Measurements from ENCODE around the gene POLE.

The POLE gene

GRCh38 chr12:132621657-132622435, 65.3 kb downstream of the POLE start:
- Mint-ChIP-seq H3K4me1 (peaks cover 17% of the 10 kb centered on the region), H3K27ac (peak overlapping the region in 1 of 2 donors; percentile 34), H3K4me3 (no peak overlapping the region), H3K9me3 (peaks cover 5 to 8% of the 10 kb centered on the region in 2 donors), H3K27me3 (peaks cover 31% of the 10 kb centered on the region)
- DNase-seq (no peak), ATAC-seq (no peak)

- H3K9me3 Mint-ChIP-seq: peaks cover 8 to 9% of the 10 kb centered on the region in 2 donors
- H3K27ac Mint-ChIP-seq: no peak overlapping the region
- H3K4me1 Mint-ChIP-seq: peaks cover 17% of the 10 kb centered on the region
- H3K4me3 Mint-ChIP-seq: no peak overlapping the region
- DNase-seq (no peak), ATAC-seq (no peak)
- peaks cover 39% of the 10 kb centered on the region for H3K27me3 Mint-ChIP-seq
These were observed 66.1 kb downstream of the POLE start for GRCh38 chr12:132620899-132621656.

- Mint-ChIP-seq H3K4me1 (peaks cover 22% of the 10 kb centered on the region), H3K27ac (no peak overlapping the region), H3K9me3 (peaks cover 8 to 9% of the 10 kb centered on the region in 2 donors), H3K27me3 (peaks cover 47% of the 10 kb centered on the region), H3K4me3 (no peak overlapping the region)
- DNase-seq (no peak), ATAC-seq (peak; percentile 13)
These were observed 66.8 kb downstream of the POLE start for GRCh38 chr12:132620113-132620898.

- ATAC-seq (peak; percentile 8), DNase-seq (no peak)
- Mint-ChIP-seq H3K27me3 (peaks cover 54% of the 10 kb centered on the region), H3K9me3 (peaks cover 8 to 9% of the 10 kb centered on the region in 2 donors), H3K4me1 (peaks cover 28% of the 10 kb centered on the region), H3K4me3 (no peak overlapping the region), H3K27ac (no peak overlapping the region)
These were observed 67.6 kb downstream of the POLE start for GRCh38 chr12:132619386-132620112.

GRCh38 chr12:132619071-132619385, 68.1 kb downstream of the POLE start:
- Mint-ChIP-seq H3K4me3 (no peak overlapping the region), H3K9me3 (peaks cover 8 to 9% of the 10 kb centered on the region in 2 donors), H3K4me1 (peaks cover 28% of the 10 kb centered on the region), H3K27ac (no peak overlapping the region), H3K27me3 (peaks cover 54% of the 10 kb centered on the region)
- ATAC-seq (peak; percentile 17), DNase-seq (no peak)

- Mint-ChIP-seq H3K27me3 (peaks cover 54% of the 10 kb centered on the region), H3K27ac (peak within 1 kb of the TSS in 1 of 2 donors; percentile 95), H3K4me3 (peak within 1 kb of the TSS; percentile 33 to 62), H3K9me3 (peaks cover 8 to 9% of the 10 kb centered on the region in 2 donors), H3K4me1 (peaks cover 28% of the 10 kb centered on the region)
- ATAC-seq (no peak), DNase-seq (no peak)
These were observed 68.5 kb downstream of the POLE start, which contains the start of gene P2RX2 for GRCh38 chr12:132618683-132619043. TSS of gene P2RX2 (plus strand) at chr12:132618776. CDS start at chr12:132618817, 41 bp downstream.

- Mint-ChIP-seq H3K4me1 (peaks cover 28% of the 10 kb centered on the region), H3K27ac (peak overlapping the region in 1 of 2 donors; percentile 95), H3K9me3 (peaks cover 8 to 9% of the 10 kb centered on the region in 2 donors), H3K4me3 (peak overlapping the region; percentile 33 to 62), H3K27me3 (peaks cover 54% of the 10 kb centered on the region)
- DNase-seq: no peak
- no peak for ATAC-seq
These were observed 69.1 kb downstream of the POLE start for GRCh38 chr12:132617822-132618682.

- H3K27ac Mint-ChIP-seq: no peak overlapping the region
- no peak overlapping the region for H3K4me3 Mint-ChIP-seq
- H3K9me3 Mint-ChIP-seq: peaks cover 8 to 9% of the 10 kb centered on the region in 2 donors
- DNase-seq (no peak), ATAC-seq (no peak)
- H3K27me3 Mint-ChIP-seq: peaks cover 54% of the 10 kb centered on the region
- peaks cover 21% of the 10 kb centered on the region for H3K4me1 Mint-ChIP-seq
These were observed 69.9 kb downstream of the POLE start for GRCh38 chr12:132617135-132617701.

GRCh38 chr12:132615579-132616038, 71.5 kb downstream of the POLE start:
- no peak for DNase-seq
- H3K4me3 Mint-ChIP-seq: no peak overlapping the region
- H3K27me3 Mint-ChIP-seq: peaks cover 63% of the 10 kb centered on the region
- ATAC-seq: no peak
- H3K4me1 Mint-ChIP-seq: peaks cover 24% of the 10 kb centered on the region
- peaks cover 9 to 23% of the 10 kb centered on the region in 2 donors for H3K9me3 Mint-ChIP-seq
- H3K27ac Mint-ChIP-seq: no peak overlapping the region

GRCh38 chr12:132614861-132615578, 72.1 kb downstream of the POLE start:
- Mint-ChIP-seq H3K4me3 (no peak overlapping the region), H3K4me1 (peaks cover 30% of the 10 kb centered on the region), H3K9me3 (peaks cover 9 to 25% of the 10 kb centered on the region in 2 donors), H3K27ac (peak overlapping the region in 1 of 2 donors; percentile 45), H3K27me3 (peaks cover 63% of the 10 kb centered on the region)
- ATAC-seq (peak; percentile 85), DNase-seq (peak; percentile 78 to 80)

GRCh38 chr12:132614029-132614428, 73.1 kb downstream of the POLE start:
- H3K27ac Mint-ChIP-seq: no peak overlapping the region
- peaks cover 9 to 25% of the 10 kb centered on the region in 2 donors for H3K9me3 Mint-ChIP-seq
- DNase-seq (no peak), ATAC-seq (no peak)
- peaks cover 30% of the 10 kb centered on the region for H3K4me1 Mint-ChIP-seq
- H3K27me3 Mint-ChIP-seq: peaks cover 71% of the 10 kb centered on the region
- H3K4me3 Mint-ChIP-seq: no peak overlapping the region

- peaks cover 76% of the 10 kb centered on the region for H3K27me3 Mint-ChIP-seq
- no peak for DNase-seq
- peaks cover 37% of the 10 kb centered on the region for H3K4me1 Mint-ChIP-seq
- ATAC-seq: no peak
- H3K27ac Mint-ChIP-seq: no peak overlapping the region
- no peak overlapping the region for H3K4me3 Mint-ChIP-seq
- H3K9me3 Mint-ChIP-seq: peaks cover 2 to 17% of the 10 kb centered on the region in 2 donors
These were observed 75.5 kb downstream of the POLE start for GRCh38 chr12:132611620-132612019.

- H3K4me3 Mint-ChIP-seq: peak overlapping the region in 1 of 2 donors; percentile 57
- peaks cover 0 to 17% of the 10 kb centered on the region in 2 donors for H3K9me3 Mint-ChIP-seq
- ATAC-seq: no peak
- peaks cover 42% of the 10 kb centered on the region for H3K4me1 Mint-ChIP-seq
- H3K27me3 Mint-ChIP-seq: peaks cover 76% of the 10 kb centered on the region
- DNase-seq: no peak
- H3K27ac Mint-ChIP-seq: no peak overlapping the region
These were observed 76.1 kb downstream of the POLE start for GRCh38 chr12:132610866-132611602.

Data from stimulated activated naive CD8-positive, alpha-beta T cell treated with anti-CD3 and anti-CD28 coated beads, Interleukin-15, amount 100 ng/mL, for 72 hours (primary cell).